ENCODE measurements around the gene SLC12A8.
A peak's percentile ranks its signal among the peaks of the same experiment; 100 is the strongest.

The SLC12A8 gene

GRCh38 chr3:125119752-125120378, 92.7 kb downstream of the SLC12A8 start:
- TF ChIP-seq CTCF (IDR thresholded peaks at IDR 0.05; ENCODE audit: extremely low read depth, missing control alignments) = no peak
- peak; percentile 45 for DNase-seq (ENCODE audit: low spot score)

GRCh38 chr3:125118600-125118999, 93.9 kb downstream of the SLC12A8 start:
- no peak for TF ChIP-seq CTCF (IDR thresholded peaks at IDR 0.05; ENCODE audit: extremely low read depth, missing control alignments)
- DNase-seq (ENCODE audit: low spot score) = no peak

- no peak for TF ChIP-seq CTCF (IDR thresholded peaks at IDR 0.05; ENCODE audit: extremely low read depth, missing control alignments)
- no peak for DNase-seq (ENCODE audit: low spot score)
Observed at GRCh38 chr3:125117631-125118191, 94.8 kb downstream of the SLC12A8 start.

GRCh38 chr3:125116311-125117080, 96.1 kb downstream of the SLC12A8 start:
- no peak for TF ChIP-seq CTCF (IDR thresholded peaks at IDR 0.05; ENCODE audit: extremely low read depth, missing control alignments)
- no peak for DNase-seq (ENCODE audit: low spot score)

GRCh38 chr3:125115640-125116039, 96.9 kb downstream of the SLC12A8 start:
- DNase-seq (ENCODE audit: low spot score) = no peak
- TF ChIP-seq CTCF (IDR thresholded peaks at IDR 0.05; ENCODE audit: extremely low read depth, missing control alignments) = no peak

- no peak for DNase-seq (ENCODE audit: low spot score)
- TF ChIP-seq CTCF (IDR thresholded peaks at IDR 0.05; ENCODE audit: extremely low read depth, missing control alignments) = no peak
Observed at GRCh38 chr3:125112981-125113380, 99.6 kb downstream of the SLC12A8 start.

- TF ChIP-seq CTCF (IDR thresholded peaks at IDR 0.05; ENCODE audit: extremely low read depth, missing control alignments) = no peak
- DNase-seq (ENCODE audit: low spot score) = no peak
Observed at GRCh38 chr3:125110876-125111480, 101.6 kb downstream of the SLC12A8 start.

Measured in GM20000 (cell line).